ENCODE data around the gene TRIM63.

- TF ChIP-seq ZNF565 (CRISPR knock-in tag; conservative IDR thresholded peaks at IDR 0.05; ENCODE audit: low read depth) = no peak
- TF ChIP-seq ZFP3 (CRISPR knock-in tag; IDR thresholded peaks at IDR 0.05) = no peak
- no peak for TF ChIP-seq CREB5 (CRISPR knock-in tag; IDR thresholded peaks at IDR 0.05; ENCODE audit: low read depth)
- TF ChIP-seq CSRNP3 (CRISPR knock-in tag; IDR thresholded peaks at IDR 0.05) = no peak
- TF ChIP-seq ZFP30 (CRISPR knock-in tag; IDR thresholded peaks at IDR 0.05) = no peak
- no peak for TF ChIP-seq ZNF8 (CRISPR knock-in tag; IDR thresholded peaks at IDR 0.05)
- TF ChIP-seq ESRRG (CRISPR knock-in tag; IDR thresholded peaks at IDR 0.05) = no peak
- TF ChIP-seq ZC3H10 (CRISPR knock-in tag; IDR thresholded peaks at IDR 0.05) = no peak
- no peak for TF ChIP-seq ARNTL (CRISPR knock-in tag; IDR thresholded peaks at IDR 0.05; ENCODE audit: borderline replicate concordance, low read depth)
- TF ChIP-seq ISL1 (CRISPR knock-in tag; IDR thresholded peaks at IDR 0.05) = no peak
- TF ChIP-seq PATZ1 (CRISPR knock-in tag; IDR thresholded peaks at IDR 0.05; ENCODE audit: borderline replicate concordance) = no peak
- no peak for TF ChIP-seq RARB (CRISPR knock-in tag; IDR thresholded peaks at IDR 0.05)
- TF ChIP-seq CSDC2 (CRISPR knock-in tag; IDR thresholded peaks at IDR 0.05) = no peak
- no peak for TF ChIP-seq TSHZ2 (CRISPR knock-in tag; IDR thresholded peaks at IDR 0.05)
Measured at GRCh38 chr1:26015358-26015757, 52.1 kb downstream of the TRIM63 start.

Data from SK-N-SH treated with all-trans-retinoic acid at 6 μM for 48 hours (cell line).